Measurements from ENCODE around the gene EDA.

- no peak for TF ChIP-seq POLR2A (IDR thresholded peaks at IDR 0.05)
- TF ChIP-seq CTCF (IDR thresholded peaks at IDR 0.05 in 4 of 5, conservative IDR thresholded peaks at IDR 0.05 in 1 of 5): no peak
These were observed 385.9 kb downstream of the EDA start for GRCh38 chrX:70001708-70002341.

Measured in gastrocnemius medialis (tissue), 4 donors.